GM19099 (cell line): ENCODE measurements around the gene CDR2.

Experiments
- POLR2A ChIP-seq: IDR thresholded peaks from 3 replicates; pipeline ENCODE4 v1.6.1; 2011; ENCODE audit warnings: low read depth; ENCODE audit not compliant: insufficient read length; ENCODE audit errors: extremely low read depth

CDR2 gene

DNA sequence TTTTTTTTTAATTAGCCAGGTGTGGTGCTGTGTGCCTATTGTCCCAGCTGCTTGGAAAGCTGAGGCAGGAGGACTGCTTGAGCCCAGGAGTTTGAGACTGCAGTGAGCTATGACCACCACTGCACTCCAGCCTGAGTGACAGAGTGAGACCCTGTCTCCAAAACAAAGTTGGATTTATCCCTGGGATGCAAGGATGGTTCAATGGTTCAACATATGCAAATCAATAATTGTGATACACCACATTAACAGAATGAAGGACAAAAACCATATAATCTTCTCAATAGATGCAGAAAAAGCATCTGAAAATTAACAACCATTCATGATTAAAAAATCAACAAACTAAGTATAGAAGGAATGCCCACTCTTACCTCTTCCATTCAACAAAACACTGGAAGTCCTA is 33.5 kb downstream of the CDR2 start:
- TF ChIP-seq POLR2A = no peak

DNA sequence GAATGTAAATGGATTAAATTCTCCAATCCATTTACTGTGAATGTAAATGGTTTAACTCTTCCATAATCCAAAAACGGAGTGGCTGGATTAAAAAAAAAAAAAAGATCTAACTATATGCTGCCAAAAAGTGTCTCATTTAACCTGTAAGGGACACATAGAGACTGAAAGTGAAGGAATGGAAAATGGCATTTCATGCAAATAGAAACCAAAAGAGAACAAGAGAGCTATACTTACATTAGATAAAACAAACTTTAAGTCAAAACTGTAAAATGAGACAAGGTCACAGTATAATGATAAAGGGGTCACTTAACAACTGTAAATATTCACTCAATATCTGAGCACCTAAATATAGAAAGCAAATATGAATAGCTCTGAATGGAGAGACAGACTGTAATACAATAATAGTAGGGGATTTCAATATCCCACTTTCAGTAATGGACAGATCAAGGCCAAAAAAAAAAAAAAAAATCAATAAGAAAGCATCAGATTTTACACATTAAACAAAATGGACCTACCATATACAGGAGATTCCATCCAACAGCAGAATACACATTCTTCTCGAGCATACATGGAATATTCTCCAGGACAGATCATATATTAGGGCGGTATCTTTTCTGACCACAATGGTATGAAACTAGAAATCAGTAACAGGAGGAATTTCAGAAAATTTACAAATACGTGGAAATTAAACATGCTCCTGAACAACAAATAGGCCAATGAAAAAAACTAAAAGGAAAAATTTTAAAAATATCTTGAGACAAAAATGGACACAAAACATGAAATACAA is 36.4 kb downstream of the CDR2 start:
- TF ChIP-seq POLR2A = no peak

DNA sequence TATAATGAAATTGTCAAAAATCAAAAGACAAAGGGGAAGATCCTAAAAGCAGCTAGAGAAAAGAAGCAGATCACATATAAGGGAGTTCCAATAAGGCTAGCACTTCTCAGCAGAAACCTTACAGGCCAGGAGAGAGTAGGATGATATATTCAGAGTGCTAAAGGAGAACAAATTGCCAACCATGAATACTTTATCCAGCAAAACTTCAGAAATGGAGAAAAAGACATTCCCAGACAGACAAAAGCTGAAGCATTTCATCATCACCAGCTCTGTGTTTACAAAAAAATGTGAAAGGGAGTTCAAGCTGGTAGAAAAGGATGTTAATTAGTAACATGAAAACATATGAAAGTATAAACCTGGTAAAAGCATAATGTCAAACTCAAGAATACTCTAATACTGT is 37.4 kb downstream of the CDR2 start:
- no peak for TF ChIP-seq POLR2A

DNA sequence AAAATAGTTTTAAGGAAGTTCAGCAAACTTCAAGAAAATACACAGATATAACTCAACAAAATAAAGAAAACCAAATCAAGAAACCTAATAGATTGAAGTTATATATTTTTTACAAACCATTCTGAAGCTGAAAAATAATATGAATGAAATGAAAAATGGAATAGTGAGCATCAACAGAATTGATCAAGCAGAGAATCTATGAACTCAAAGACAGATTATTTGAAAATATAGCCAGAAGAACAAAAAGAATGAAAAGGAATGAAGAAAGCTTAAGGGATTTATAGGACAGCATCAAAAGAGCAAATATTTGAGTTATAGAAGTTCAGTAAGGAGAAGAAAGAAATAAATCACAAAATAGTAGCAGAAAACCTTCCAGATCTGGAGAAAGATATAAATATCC is 37.8 kb downstream of the CDR2 start:
- no peak for TF ChIP-seq POLR2A

DNA sequence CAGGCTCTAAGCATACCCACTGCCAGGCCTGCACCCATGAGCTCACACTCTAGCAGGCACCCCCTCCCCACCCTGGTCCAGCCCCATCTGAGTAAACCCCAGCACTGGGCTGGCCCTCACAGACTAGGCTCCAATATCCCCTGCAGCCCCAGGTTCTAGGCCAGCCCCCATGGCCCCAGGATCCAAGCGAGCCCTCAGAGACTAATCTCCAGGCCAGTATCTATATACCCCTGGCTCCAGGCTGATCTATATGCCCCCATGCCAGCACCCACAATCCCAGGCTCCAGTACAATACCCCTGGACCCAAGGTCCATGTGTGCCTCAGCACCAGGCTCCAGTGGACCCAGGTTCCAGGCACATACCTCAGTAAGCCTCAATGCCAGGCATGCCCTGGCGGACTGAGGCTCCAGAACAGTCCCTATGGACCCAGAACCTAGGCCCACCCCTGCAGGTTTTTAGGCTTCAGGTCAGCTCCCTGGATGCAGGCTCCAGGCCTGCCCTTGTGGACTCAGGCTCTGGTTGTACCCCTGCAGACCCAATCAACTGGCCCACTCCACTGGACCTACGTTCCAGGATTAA is 38.7 kb downstream of the CDR2 start:
- TF ChIP-seq POLR2A = no peak

DNA sequence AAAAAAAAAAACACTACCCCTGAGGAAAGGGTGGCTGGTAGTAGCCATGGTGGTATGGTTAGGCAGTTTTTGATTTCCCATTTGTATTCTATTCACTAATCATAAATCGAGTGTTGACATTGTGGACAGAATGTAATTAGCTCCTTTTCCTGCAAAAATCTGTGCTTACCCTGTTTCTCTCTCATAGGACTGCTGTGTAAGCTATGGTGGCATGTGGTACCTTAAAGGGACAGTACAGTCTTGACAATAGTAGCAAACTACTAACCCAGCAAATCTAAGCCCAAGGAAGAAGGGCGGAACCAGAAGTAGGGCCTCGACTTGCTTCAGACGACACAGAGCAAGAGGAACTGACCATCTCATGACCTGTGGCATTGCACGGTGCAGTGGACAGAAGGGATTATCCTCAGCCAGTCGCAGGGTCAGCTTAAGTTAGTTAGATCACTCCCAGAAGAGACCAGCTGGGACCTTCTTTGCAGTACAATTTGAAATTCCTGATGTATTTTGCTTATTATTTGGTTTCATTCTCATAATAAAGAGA is 40.9 kb downstream of the CDR2 start:
- no peak for TF ChIP-seq POLR2A

DNA sequence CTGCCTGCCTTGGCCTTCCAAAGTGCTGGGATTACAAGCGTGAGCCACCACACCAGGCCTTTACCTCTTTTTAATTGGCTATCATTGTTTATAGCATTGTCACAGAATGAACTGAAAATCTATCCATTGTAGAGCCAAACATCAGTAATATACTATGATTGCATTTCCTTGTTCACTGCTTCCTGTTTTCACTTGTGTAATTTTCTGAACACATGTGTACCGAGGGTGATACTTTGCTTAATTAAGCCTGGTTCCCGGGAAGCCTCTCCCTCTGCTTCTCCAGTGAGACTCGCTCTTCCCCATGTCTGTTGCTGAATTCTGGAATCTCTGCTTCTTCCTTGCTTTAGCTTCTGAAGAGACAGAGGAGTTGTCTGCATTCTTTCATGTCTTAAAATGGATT is 44.1 kb downstream of the CDR2 start:
- TF ChIP-seq POLR2A = no peak

DNA sequence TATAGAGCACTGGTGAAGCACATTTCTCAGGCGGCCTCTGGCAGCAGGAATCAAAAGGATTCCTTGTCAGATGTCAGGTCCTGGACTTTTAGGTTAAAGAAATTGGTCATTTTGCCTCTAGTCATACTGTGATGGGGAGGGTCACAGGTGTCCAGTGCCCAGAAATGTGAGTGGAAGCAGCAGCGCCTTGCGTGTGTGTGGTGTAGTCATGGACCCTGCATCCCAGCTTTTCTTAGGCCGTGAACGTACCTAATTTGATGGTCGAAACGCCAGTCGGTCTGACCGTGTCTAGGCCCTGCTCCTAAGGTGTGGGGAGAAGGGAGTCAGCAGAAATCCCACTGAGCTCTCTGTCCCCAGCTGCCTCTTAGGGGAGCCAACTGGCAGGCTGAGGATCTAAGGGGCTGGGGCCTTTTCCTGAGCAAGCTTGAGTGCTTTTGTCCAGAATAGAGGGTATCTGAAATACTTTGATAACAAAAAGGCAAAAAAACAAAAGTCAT is 45.2 kb downstream of the CDR2 start:
- no peak for TF ChIP-seq POLR2A

DNA sequence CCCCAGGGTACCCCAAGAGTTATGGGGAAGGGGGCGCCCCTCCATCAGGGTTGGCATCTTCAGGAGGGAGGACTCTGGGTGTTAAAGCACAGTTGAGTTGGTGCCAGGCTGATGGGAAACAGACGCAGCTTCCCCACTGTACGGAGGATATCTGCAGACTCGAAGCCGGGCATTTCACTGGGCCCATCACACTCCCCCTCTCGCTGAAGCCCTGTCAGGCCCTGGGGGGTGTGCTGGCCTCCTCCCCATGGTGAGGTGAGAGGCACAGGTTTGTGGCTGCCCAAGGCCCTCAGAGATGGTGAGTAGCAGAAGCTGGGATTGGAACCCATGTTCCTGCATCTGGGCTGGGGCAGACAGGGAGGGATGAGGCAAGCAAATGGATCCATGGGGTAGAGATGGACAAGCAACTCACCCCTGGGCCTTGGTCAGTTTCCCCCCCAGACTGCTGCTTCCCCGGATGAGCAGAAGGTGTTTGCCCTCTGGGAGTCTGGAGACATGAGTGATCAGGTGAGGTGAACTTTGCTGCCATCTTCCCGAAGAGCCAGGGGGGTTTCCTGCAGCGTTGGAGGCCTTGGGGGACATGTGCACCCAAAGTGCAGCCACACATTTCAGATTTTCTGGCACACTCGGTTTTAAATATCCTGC is 46.2 kb downstream of the CDR2 start:
- no peak for TF ChIP-seq POLR2A

DNA sequence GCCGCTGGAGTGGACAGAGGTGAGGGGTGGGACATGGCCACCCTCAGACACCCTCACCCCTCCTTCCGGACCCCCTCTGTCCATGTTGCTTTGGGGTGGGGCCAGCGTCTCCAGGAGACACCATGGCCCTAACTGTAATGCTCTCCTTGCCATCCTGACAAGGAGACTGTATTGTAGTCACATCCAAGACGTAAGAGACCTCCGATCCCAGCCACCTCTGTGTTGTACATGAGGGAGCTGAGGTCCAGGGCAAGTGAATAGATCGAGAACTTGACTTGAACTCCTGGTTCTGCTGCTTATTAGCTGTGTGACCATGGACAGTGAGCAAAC is 47.0 kb downstream of the CDR2 start:
- no peak for TF ChIP-seq POLR2A

DNA sequence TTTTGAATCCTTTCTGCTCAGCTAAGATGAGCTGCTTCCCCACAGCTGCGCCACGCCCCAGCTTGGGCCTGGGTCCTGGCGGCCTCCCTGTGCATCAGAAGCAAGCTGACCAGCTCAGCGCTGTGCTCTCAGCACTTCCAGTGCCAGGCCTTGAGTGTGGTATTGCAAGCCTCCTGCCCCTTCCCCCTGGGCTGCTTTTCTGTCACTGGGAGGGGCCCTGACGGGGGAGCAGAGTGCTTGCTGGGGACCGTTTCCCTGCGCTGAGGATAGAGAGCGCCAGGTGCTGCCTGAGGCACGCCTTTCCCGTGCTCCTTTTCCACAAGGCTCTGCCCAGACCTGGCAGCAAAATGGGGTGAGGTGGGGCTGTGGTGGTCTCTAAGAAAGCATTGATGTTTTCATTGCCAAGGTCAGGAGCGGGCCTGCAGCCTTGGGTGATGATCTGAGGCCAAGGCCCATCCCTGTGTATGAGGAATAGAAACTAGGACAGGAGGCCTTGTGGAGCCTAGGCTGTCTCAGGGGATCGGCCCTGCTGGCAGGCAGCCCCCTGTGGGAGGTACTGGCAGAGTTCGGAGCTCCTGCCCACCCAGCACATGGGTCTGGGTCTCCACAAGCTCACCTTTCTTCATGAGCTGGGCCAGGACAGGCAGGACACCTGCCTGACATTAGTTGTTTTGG is 47.5 kb downstream of the CDR2 start:
- TF ChIP-seq POLR2A = no peak

DNA sequence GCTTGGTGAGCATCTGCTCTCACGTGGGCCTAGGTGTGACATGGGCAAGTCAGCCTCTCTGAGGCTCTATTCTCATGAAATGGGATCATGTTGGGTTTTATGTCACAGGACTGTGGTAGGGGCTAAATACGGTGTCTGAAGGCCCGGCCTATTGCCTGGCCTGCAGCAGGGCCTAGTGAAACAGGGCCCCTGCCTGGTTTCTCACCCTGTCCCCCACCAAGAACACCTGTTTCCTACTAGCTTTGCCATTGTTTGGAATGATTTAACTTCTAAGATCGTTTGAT is 48.1 kb downstream of the CDR2 start:
- TF ChIP-seq POLR2A = no peak

DNA sequence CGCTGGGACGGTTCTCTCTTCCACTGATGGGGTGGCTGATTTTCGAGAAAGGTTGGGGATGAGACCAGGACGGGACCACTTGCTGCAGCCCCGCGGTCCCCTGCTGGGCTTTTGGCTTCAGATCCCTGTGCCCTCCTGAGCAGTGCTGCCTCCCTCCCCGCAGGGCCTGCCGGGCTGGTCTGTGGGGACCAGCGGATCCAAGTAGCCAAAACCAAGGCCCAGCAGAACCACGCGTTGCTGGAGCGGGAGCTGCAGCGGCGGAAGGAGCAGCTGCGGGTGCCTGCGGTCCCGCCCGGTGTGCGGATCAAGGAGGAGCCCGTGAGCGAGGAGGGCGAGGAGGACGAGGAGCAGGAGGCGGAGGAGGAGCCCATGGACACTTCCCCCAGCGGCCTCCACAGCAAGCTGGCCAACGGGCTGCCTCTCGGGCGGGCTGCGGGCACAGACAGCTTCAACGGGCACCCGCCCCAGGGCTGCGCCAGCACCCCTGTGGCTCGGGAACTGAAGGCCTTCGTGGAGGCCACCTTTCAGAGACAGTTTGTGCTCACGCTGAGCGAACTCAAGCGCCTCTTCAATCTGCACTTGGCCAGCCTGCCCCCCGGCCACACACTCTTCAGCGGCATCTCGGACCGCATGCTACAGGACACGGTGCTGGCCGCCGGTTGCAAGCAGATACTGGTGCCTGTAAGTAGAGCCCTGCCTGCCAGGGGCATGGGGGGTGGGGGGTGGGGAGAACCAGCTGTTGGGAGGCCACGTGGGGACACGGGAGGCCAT is 48.6 kb downstream of the CDR2 start:
- TF ChIP-seq POLR2A = no peak

DNA sequence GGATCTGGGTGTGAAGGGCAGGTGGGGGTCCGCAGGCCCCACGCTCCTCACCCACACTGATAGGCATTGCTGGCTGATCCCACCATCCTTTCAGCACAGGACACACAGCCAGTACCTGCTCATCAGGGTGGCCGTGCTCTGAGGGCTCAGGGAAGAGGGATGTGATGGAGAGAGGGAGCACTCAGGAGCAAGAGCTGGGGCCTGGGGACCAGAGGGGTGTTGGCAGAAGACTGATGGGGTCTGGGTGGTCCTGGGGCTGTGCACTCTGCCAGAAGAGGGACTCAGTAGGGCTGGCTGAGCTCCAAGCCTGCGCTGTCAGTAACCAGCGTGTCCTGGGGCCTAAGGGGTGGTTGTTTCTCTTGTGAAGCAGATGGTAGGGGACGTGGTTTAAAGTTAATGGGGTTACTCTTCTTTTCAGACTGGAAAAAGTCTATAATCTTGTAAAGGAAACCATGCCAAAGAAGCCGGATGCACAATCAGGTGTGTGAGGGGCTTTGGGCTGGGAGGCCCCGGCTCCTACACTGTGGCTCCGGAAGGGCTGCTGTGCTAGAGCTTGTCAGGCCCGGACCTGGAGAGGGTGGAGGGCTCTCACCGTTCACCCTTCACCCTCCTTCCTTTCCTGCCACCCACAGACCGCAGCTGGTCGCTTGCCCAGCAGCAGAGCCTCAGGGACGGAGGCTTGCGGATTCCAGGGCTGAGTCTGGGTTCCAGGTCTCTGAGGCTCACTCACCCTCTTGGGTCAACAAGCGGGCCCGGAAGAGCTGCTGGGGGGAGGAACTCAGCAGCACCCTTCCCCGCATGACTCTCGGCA is 49.4 kb downstream of the CDR2 start:
- TF ChIP-seq POLR2A = no peak
